K562 (cell line): ENCODE measurements around the gene PTBP3. TPM values are rescaled to one million over a fixed set of nuclear protein-coding genes. Genes with fewer than 3 reads are reported as not detected.
A peak's percentile ranks its signal among the peaks of the same experiment; 100 is the strongest.

ENCODE experiments used
- BHLHE40 ChIP-seq: IDR thresholded peaks from 2 replicates; pipeline ENCODE4 v1.6.1; 2011; ENCODE audit warnings: low read length, improper control_type of control experiment
- C11orf30 ChIP-seq: fragments of 450-650 bp; IDR thresholded peaks from 2 replicates; pipeline ENCODE4 v1.6.1; 2016; ENCODE audit warnings: low read depth, mild to moderate bottlenecking
- HNRNPL ChIP-seq: fragments of 200-400 bp; formaldehyde crosslinking; IDR thresholded peaks from 2 replicates; pipeline ENCODE4 v1.6.1; 2017; ENCODE audit warnings: low read depth, mild to moderate bottlenecking, low read length
- LCOR ChIP-seq: sonication (generic); formaldehyde crosslinking; IDR thresholded peaks from 2 replicates; pipeline ENCODE4 v1.8.0; 2022; ENCODE audit warnings: mild to moderate bottlenecking, missing genetic modification reagents
- OTX1 ChIP-seq: fragments of 450-650 bp; formaldehyde crosslinking; IDR thresholded peaks from 2 replicates; pipeline ENCODE4 v1.4.0; 2022; ENCODE audit warnings: mild to moderate bottlenecking
- SRSF9 ChIP-seq: fragments of 200-400 bp; formaldehyde crosslinking; IDR thresholded peaks from 2 replicates; pipeline ENCODE4 v1.6.1; 2017; ENCODE audit warnings: low read depth, low read length, borderline replicate concordance
- ZNF174 ChIP-seq: fragments of 250-450 bp; sonication (Bioruptor Pico); IDR thresholded peaks from 2 replicates; pipeline ENCODE4 v1.4.0; 2020; ENCODE audit warnings: mild to moderate bottlenecking
- ZSCAN32 ChIP-seq: fragments of 450-650 bp; formaldehyde crosslinking; IDR thresholded peaks from 2 replicates; pipeline ENCODE4 v1.4.0; 2020; ENCODE audit warnings: mild to moderate bottlenecking, moderate library complexity
- polyA plus RNA-seq, 8 experiments: library from polyadenylated mRNA; depleted of rRNA in 4 of 8; stranded (reverse) in 5 of 8; unstranded in 3 of 8; fragments of >200 nt; fragmentation: Nextera tagmentation in 2 of 8; fragmentation: Illumina TruSeq in 1 of 8; extraction: Ambion mirVana in 2 of 8; extraction: Trizol in 1 of 8; gene quantifications; 2 replicates each; pipeline versions ENCODE4 v1.2.1 to v1.2.3, GENCODE V29; 2011 to 2014; ENCODE audit warnings: inconsistent platforms in 1 of 8, missing spikeins in 1 of 8
- total RNA-seq, 7 experiments: library from RNA; depleted of rRNA in 6 of 7; stranded (reverse); fragments of >200 nt in 6 of 7; fragmentation: Illumina TruSeq in 2 of 7; extraction: Trizol in 2 of 7; gene quantifications; 2 replicates each; pipeline versions ENCODE4 v1.2.1 to v1.2.3, GENCODE V29; 2011 to 2021; ENCODE audit warnings: low replicate concordance in 1 of 7
- TF ChIP-seq, protein P1 (sequence below): fragments of 250-450 bp; sonication (Bioruptor Pico); IDR thresholded peaks from 2 replicates; pipeline ENCODE4 v1.5.0; 2021; ENCODE audit warnings: mild to moderate bottlenecking, borderline replicate concordance
- TF ChIP-seq, protein P2 (sequence below): sonication (generic); formaldehyde crosslinking; IDR thresholded peaks from 2 replicates; pipeline ENCODE4 v1.8.1; 2023; ENCODE audit warnings: missing genetic modification reagents, mild to moderate bottlenecking, borderline replicate concordance
- TF ChIP-seq, protein P3 (sequence below): fragments of 250-450 bp; sonication (Bioruptor Pico); IDR thresholded peaks from 2 replicates; pipeline ENCODE4 v1.4.0; 2020; ENCODE audit warnings: mild to moderate bottlenecking
- TF ChIP-seq, protein P4 (sequence below): sonication (generic); formaldehyde crosslinking; IDR thresholded peaks from 2 replicates; pipeline ENCODE4 v1.8.0; 2022; ENCODE audit warnings: mild to moderate bottlenecking, missing genetic modification reagents, borderline replicate concordance
- TF ChIP-seq, protein P5 (sequence below): fragments of 450-650 bp; IDR thresholded peaks from 2 replicates; pipeline ENCODE4 v1.6.1; 2016; ENCODE audit warnings: mild to moderate bottlenecking

The PTBP3 gene
- total and polyA plus RNA-seq, 9 of the 15 experiments (the other 6 are each of a cell fraction or from before 2014, with no cell fraction given) = 22.4 to 132 (median 68.0) TPM

DNA sequence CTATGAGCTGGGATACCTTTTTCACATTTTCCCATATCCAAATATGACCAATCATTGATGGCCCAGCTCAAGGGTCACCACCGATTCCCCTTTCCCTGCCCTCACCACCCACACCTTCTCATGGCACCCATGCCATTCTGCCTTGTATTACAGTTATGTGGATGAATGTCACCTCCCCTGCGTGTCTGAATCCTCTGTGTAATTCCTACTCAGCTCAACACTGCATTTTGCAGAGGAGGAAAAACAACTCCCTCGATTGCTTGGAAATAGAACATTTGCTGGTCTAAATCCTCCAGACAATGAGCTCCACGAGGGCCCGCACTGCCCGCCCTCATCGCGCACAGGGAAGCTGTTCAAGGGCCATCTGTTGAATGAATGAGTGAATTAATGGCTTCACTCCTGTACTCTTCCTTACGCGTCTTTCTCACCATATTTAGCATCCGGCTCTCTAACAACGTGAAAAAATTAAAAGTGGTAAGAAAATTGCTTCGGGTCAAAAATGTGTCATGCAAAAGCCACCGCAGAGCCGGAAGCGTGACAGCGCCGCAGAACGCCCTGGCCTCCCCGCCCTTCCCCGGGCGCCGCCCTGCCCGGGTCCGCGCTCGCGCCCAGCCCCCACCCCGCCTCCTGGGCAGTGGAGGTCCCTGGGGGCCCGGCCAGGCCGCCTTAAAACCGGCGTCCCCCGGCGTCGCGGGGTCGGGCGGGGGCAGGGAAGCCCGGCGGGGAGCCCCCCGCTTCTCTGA lies 159.0 kb downstream of the PTBP3 start (continued):
- TF ChIP-seq LCOR (CRISPR knock-in tag) (peak; percentile 76; the same call in 1 of the 2 replicates), BHLHE40 (no peak), ZNF174 (no peak), SRSF9 (no peak), OTX1 (no peak), C11orf30 (no peak), HNRNPL (0 out of 2 replicates have a peak, but pooled peaks have one; percentile 2), ZSCAN32 (no peak)
- TF ChIP-seq, protein P1, sequence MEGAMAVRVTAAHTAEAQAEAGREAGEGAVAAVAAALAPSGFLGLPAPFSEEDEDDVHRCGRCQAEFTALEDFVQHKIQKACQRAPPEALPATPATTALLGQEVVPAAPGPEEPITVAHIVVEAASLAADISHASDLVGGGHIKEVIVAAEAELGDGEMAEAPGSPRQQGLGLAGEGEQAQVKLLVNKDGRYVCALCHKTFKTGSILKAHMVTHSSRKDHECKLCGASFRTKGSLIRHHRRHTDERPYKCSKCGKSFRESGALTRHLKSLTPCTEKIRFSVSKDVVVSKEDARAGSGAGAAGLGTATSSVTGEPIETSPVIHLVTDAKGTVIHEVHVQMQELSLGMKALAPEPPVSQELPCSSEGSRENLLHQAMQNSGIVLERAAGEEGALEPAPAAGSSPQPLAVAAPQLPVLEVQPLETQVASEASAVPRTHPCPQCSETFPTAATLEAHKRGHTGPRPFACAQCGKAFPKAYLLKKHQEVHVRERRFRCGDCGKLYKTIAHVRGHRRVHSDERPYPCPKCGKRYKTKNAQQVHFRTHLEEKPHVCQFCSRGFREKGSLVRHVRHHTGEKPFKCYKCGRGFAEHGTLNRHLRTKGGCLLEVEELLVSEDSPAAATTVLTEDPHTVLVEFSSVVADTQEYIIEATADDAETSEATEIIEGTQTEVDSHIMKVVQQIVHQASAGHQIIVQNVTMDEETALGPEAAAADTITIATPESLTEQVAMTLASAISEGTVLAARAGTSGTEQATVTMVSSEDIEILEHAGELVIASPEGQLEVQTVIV (CRISPR knock-in tag) = no peak
- TF ChIP-seq, protein P2, sequence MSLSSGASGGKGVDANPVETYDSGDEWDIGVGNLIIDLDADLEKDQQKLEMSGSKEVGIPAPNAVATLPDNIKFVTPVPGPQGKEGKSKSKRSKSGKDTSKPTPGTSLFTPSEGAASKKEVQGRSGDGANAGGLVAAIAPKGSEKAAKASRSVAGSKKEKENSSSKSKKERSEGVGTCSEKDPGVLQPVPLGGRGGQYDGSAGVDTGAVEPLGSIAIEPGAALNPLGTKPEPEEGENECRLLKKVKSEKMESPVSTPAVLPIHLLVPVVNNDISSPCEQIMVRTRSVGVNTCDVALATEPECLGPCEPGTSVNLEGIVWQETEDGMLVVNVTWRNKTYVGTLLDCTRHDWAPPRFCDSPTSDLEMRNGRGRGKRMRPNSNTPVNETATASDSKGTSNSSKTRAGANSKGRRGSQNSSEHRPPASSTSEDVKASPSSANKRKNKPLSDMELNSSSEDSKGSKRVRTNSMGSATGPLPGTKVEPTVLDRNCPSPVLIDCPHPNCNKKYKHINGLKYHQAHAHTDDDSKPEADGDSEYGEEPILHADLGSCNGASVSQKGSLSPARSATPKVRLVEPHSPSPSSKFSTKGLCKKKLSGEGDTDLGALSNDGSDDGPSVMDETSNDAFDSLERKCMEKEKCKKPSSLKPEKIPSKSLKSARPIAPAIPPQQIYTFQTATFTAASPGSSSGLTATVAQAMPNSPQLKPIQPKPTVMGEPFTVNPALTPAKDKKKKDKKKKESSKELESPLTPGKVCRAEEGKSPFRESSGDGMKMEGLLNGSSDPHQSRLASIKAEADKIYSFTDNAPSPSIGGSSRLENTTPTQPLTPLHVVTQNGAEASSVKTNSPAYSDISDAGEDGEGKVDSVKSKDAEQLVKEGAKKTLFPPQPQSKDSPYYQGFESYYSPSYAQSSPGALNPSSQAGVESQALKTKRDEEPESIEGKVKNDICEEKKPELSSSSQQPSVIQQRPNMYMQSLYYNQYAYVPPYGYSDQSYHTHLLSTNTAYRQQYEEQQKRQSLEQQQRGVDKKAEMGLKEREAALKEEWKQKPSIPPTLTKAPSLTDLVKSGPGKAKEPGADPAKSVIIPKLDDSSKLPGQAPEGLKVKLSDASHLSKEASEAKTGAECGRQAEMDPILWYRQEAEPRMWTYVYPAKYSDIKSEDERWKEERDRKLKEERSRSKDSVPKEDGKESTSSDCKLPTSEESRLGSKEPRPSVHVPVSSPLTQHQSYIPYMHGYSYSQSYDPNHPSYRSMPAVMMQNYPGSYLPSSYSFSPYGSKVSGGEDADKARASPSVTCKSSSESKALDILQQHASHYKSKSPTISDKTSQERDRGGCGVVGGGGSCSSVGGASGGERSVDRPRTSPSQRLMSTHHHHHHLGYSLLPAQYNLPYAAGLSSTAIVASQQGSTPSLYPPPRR (CRISPR knock-in tag) = no peak
- TF ChIP-seq, protein P3, sequence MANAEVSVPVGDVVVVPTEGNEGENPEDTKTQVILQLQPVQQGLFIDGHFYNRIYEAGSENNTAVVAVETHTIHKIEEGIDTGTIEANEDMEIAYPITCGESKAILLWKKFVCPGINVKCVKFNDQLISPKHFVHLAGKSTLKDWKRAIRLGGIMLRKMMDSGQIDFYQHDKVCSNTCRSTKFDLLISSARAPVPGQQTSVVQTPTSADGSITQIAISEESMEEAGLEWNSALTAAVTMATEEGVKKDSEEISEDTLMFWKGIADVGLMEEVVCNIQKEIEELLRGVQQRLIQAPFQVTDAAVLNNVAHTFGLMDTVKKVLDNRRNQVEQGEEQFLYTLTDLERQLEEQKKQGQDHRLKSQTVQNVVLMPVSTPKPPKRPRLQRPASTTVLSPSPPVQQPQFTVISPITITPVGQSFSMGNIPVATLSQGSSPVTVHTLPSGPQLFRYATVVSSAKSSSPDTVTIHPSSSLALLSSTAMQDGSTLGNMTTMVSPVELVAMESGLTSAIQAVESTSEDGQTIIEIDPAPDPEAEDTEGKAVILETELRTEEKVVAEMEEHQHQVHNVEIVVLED (CRISPR knock-in tag) = no peak
- TF ChIP-seq, protein P4, sequence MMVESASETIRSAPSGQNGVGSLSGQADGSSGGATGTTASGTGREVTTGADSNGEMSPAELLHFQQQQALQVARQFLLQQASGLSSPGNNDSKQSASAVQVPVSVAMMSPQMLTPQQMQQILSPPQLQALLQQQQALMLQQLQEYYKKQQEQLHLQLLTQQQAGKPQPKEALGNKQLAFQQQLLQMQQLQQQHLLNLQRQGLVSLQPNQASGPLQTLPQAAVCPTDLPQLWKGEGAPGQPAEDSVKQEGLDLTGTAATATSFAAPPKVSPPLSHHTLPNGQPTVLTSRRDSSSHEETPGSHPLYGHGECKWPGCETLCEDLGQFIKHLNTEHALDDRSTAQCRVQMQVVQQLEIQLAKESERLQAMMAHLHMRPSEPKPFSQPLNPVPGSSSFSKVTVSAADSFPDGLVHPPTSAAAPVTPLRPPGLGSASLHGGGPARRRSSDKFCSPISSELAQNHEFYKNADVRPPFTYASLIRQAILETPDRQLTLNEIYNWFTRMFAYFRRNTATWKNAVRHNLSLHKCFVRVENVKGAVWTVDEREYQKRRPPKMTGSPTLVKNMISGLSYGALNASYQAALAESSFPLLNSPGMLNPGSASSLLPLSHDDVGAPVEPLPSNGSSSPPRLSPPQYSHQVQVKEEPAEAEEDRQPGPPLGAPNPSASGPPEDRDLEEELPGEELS (CRISPR knock-in tag) = no peak
- TF ChIP-seq, protein P5, sequence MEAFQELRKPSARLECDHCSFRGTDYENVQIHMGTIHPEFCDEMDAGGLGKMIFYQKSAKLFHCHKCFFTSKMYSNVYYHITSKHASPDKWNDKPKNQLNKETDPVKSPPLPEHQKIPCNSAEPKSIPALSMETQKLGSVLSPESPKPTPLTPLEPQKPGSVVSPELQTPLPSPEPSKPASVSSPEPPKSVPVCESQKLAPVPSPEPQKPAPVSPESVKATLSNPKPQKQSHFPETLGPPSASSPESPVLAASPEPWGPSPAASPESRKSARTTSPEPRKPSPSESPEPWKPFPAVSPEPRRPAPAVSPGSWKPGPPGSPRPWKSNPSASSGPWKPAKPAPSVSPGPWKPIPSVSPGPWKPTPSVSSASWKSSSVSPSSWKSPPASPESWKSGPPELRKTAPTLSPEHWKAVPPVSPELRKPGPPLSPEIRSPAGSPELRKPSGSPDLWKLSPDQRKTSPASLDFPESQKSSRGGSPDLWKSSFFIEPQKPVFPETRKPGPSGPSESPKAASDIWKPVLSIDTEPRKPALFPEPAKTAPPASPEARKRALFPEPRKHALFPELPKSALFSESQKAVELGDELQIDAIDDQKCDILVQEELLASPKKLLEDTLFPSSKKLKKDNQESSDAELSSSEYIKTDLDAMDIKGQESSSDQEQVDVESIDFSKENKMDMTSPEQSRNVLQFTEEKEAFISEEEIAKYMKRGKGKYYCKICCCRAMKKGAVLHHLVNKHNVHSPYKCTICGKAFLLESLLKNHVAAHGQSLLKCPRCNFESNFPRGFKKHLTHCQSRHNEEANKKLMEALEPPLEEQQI = no peak
